AG10803 (cell line): ENCODE data around the gene TMEM266.
A peak's percentile ranks its signal among the peaks of the same experiment; 100 is the strongest.

Experiments used
- DNase-seq: peaks from one replicate; pipeline ENCODE4 v3.0.0; 2010; ENCODE audit warnings: low read depth
- H3K4me3 ChIP-seq: 2 replicates; pipeline ENCODE4 v1.5.1; 2011; ENCODE audit warnings: mild to moderate bottlenecking, low read length, control low read depth
- CTCF ChIP-seq: conservative IDR thresholded peaks from 2 replicates; pipeline ENCODE4 v1.5.1; 2011; ENCODE audit warnings: mild to moderate bottlenecking, low read length, control low read depth, inconsistent platforms

TMEM266 gene

GRCh38 chr15:76190751-76191538 lies 131.2 kb downstream of the TMEM266 start:
- peak overlapping the region; percentile 38 for H3K4me3 ChIP-seq
- TF ChIP-seq CTCF: peak; percentile 75

GRCh38 chr15:76191539-76192244 lies 131.9 kb downstream of the TMEM266 start:
- no peak overlapping the region for H3K4me3 ChIP-seq
- DNase-seq: no peak

More at GRCh38 chr15:76190751-76191538, 131.2 kb downstream of the TMEM266 start:
- DNase-seq: peak; percentile 77

GRCh38 chr15:76192715-76193114 lies 132.9 kb downstream of the TMEM266 start:
- TF ChIP-seq CTCF: no peak
- DNase-seq: no peak

More at GRCh38 chr15:76191539-76192244, 131.9 kb downstream of the TMEM266 start:
- TF ChIP-seq CTCF: no peak

GRCh38 chr15:76193934-76194333 lies 134.1 kb downstream of the TMEM266 start:
- no peak for TF ChIP-seq CTCF
- no peak for DNase-seq
- no peak overlapping the region for H3K4me3 ChIP-seq

More at GRCh38 chr15:76192715-76193114, 132.9 kb downstream of the TMEM266 start:
- no peak overlapping the region for H3K4me3 ChIP-seq

GRCh38 chr15:76195506-76196268 lies 135.9 kb downstream of the TMEM266 start:
- no peak for DNase-seq
- H3K4me3 ChIP-seq: no peak overlapping the region

More at GRCh38 chr15:76195506-76196268, 135.9 kb downstream of the TMEM266 start:
- no peak for TF ChIP-seq CTCF
